Measurements from ENCODE around the gene SLC44A3.

The SLC44A3 gene

DNA sequence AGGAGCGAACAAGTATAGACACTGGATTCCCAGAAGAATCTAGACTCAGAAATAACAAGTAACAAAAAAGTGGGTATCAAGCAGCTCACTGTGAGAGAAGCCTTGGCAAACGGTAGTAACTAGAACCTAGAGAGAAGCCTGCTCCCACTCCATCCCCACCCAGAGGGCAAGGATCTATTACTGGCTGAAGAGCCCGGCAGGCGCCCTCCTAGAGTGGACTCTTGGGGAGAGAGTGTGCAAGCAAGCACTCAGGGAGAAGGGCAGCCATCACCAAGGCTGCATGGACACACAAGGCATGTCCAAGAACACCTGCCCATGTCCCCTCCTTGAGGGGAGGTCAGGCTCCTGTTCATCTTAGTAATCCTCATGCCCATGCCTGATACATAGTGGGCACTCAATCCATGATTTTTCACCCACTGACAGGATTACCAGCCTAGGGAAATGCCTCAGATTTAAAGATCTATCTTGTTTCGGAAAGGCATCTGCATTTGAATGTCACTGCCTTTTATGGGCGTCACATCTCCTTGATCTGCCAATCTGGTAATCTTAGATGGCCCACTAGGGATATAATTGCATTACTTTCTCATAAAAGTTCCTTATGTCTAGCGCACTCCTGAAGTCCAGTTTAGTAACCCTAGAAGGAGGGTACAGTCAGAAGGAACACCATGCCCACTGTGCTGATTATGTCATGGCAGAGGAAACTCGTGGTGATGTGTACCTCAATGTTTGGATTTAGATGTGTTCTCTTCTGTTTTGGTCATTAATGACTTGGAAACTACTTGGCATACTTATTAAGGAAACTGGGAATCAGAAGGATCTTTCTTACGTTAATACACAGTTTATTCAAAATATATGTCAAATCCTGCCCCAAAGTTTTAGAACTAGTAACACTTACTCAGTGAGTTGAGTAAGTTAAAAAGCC, 92.4 kb downstream of the SLC44A3 start:
- FAIRE-seq = no peak

DNA sequence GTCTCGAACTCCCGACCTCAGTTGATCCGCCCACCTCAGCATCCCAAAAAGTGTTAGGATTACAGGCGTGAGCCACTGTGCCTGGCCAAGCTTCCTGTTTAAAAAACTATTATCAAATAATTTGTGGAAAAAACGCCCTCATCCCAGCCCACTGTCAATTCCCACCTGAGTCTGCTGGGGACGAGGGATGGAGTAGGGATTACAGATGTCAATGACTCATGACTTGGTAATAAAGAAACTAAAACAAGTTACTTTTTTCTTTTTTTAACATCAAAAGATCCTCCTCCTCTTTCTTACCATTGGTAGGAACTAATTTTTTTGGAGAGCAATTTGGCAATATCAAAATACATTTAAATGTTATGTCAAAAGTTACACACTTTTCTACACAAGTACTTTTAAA, 97.1 kb downstream of the SLC44A3 start:
- no peak for FAIRE-seq

- no peak for FAIRE-seq
These were observed 99.3 kb downstream of the SLC44A3 start for GRCh38 chr1:94919241-94920030.

GRCh38 chr1:94920061-94920460, 99.9 kb downstream of the SLC44A3 start:
- FAIRE-seq = no peak

DNA sequence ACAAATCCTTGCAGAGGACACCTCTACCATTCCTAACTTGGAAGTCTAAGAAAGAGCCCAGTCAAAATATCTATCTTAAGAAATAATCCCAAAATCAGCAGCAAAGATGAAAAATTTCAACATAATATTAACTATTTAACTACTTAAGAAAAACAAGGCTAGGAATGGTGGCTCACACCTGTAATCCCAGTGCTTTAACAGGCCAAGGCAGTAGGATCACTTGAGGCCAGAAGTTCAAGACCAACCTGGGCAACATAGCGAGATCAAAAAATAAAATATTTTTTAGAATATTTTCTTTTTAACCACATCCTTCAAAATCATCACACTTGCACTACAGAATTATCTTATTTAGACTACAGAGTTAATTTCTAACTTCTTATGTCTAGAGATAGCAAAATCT, 101.8 kb downstream of the SLC44A3 start:
- no peak for FAIRE-seq

GRCh38 chr1:94922761-94923331, 102.7 kb downstream of the SLC44A3 start:
- FAIRE-seq = no peak

DNA sequence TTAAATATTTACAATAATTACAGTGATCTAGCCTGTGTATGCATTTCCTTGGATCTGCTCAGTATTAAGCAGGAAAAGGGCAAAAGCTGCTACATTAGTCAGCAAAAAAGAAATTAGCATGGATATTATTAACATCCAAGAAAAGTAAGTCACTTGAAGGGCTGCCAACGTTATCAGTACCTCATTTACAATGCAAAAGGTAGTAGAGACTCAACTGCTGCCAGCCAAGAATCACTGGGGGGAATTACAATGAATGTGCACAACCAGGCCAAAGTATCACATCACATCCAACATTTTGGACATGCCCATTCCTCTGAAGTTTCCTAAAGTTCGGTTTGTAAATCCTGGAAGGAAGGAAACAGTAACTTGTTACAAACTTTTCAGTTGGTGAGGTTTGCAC, 104.8 kb downstream of the SLC44A3 start:
- FAIRE-seq = no peak

DNA sequence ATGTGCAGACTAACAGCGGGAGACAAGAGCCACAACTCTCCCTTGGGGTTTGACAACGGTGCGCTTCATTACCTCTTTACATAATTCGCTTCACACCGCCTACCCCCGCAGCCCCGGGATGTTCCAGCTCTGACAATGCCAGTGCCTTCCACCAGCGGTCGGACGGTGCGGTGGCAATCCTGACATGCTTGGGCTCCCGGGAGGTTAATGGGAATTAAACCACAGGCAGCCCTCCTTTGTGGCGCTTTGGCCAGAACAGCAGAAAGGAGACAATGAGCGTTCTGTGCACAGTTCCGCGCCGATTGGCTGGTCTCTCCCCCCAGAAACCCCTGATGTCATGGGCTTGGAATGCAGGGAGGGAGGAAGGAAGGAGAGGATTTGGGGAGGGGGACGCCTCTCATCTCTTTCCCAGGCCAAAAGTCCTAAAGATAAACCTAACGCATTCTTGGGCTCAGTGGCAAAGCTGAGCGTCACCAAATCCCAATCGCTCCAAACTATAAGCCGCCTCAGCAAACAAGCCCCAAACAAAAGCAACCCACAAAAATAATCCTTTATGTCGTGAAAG, 105.5 kb downstream of the SLC44A3 start:
- peak; percentile 58 for FAIRE-seq

GRCh38 chr1:94926126-94926914, 106.2 kb downstream of the SLC44A3 start:
- no peak for FAIRE-seq

GRCh38 chr1:94926915-94927404, 106.8 kb downstream of the SLC44A3 start, which contains the start of gene CNN3:
Gene CNN3, minus strand, starts transcription at chr1:94927110. Its CDS starts 216 bp downstream, at chr1:94926894.
- no peak for FAIRE-seq

GRCh38 chr1:94927405-94928175, 107.4 kb downstream of the SLC44A3 start:
- no peak for FAIRE-seq

GRCh38 chr1:94928293-94928939, 108.3 kb downstream of the SLC44A3 start:
- no peak for FAIRE-seq

- FAIRE-seq = no peak
These were observed 109.4 kb downstream of the SLC44A3 start for GRCh38 chr1:94929351-94930217.

- FAIRE-seq = no peak
These were observed 111.2 kb downstream of the SLC44A3 start for GRCh38 chr1:94931254-94931841.

GRCh38 chr1:94934551-94934950, 114.4 kb downstream of the SLC44A3 start:
- FAIRE-seq = no peak

DNA sequence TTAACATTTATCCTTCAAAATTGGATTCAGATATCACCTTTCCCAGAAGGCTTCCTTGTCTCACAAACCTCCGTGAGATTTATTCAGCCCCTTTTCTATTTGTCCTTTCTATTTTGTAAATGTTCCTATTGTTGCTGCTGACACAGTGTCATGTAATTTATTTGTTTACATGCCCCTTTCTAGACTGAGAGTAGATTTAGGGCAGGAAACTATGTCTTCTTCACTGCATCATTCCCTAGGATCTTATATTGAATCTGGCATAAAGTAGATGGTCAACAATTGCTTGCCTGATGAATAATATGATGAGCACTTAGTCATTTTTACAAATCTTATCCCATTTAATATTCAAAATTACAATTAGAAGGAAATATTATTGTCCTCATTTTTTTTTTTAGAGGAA, 114.9 kb downstream of the SLC44A3 start:
- no peak for FAIRE-seq

DNA sequence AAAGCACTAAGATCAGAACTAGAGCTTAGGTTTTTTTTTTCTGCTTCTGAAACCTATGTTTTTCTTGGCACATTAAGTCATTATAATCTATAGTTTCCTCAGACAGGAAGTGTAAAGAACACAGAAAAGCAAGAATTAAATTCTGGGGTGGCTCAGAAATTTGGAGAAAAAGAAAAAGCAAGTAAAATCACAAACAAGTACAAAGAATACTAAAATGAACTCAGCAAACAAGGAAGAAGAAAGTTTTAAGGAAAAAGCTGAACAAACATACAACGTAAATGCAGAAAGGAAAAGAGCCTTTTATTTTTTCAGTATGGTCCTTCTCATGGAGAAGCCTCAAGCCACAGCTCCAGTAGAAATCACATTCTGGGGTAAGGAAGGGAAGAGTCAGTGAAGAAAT, 115.3 kb downstream of the SLC44A3 start:
- no peak for FAIRE-seq

DNA sequence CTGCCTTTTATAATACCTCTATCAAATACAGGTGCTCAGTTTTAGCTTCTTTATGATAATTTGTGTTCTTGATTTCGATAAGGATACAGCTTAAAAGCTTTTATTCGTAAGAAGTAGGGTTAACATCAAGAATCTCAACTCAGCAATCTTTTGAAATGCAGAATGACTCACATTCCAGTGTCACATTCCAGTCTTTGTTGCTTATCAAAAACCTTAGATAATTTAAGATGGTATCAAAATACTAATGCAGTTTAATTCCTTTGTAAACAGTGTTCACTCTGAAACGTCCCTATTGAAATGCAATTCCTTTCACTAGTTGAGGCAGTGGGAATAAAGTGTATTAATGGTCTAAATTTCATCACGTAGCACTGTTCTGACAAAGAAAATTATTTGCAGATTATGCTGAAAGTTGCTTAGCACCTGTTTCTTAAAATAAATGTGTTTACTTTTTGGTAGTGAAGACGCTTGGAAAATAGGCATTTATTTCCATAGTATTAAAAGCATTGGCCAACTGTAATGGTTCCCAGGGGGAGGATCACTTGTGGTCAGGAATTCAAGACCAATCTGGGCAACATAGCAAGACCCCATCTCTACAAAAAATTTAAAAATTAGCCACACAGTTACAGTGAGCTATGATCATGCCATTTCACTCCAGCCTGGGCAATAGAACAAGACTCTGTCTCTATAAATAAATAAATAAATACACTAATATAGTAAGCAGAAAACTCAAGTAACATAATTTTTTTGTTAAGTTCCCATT, 116.9 kb downstream of the SLC44A3 start:
- no peak for FAIRE-seq
